HL-60 (cell line): Measurements from ENCODE around the gene CHERP.

ENCODE experiments used
- GABPA ChIP-seq: IDR thresholded peaks from 2 replicates; pipeline ENCODE4 v1.6.1; 2012; ENCODE audit warnings: low read depth
- POLR2AphosphoS5 ChIP-seq: IDR thresholded peaks from 2 replicates; pipeline ENCODE4 v1.6.1; 2012; ENCODE audit warnings: low read depth
- REST ChIP-seq: IDR thresholded peaks from 2 replicates; pipeline ENCODE4 v1.6.1; 2012; ENCODE audit warnings: low read depth; ENCODE audit not compliant: insufficient replicate concordance
- TF ChIP-seq, protein P1 (sequence below): IDR thresholded peaks from one replicate; pipeline ENCODE4 v1.5.1; 2011; ENCODE audit warnings: low read length, control low read depth, inconsistent platforms; ENCODE audit not compliant: insufficient read depth

- TF ChIP-seq, protein P1, sequence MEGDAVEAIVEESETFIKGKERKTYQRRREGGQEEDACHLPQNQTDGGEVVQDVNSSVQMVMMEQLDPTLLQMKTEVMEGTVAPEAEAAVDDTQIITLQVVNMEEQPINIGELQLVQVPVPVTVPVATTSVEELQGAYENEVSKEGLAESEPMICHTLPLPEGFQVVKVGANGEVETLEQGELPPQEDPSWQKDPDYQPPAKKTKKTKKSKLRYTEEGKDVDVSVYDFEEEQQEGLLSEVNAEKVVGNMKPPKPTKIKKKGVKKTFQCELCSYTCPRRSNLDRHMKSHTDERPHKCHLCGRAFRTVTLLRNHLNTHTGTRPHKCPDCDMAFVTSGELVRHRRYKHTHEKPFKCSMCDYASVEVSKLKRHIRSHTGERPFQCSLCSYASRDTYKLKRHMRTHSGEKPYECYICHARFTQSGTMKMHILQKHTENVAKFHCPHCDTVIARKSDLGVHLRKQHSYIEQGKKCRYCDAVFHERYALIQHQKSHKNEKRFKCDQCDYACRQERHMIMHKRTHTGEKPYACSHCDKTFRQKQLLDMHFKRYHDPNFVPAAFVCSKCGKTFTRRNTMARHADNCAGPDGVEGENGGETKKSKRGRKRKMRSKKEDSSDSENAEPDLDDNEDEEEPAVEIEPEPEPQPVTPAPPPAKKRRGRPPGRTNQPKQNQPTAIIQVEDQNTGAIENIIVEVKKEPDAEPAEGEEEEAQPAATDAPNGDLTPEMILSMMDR: no peak
- TF ChIP-seq REST (no peak), GABPA (no peak), POLR2AphosphoS5 (no peak)
These were observed 33.7 kb downstream of the CHERP start for GRCh38 chr19:16508546-16508945.
